Endothelial cell of umbilical vein (primary cell): Measurements from ENCODE around the gene ESRRA.

ENCODE experiments used
- POLR2A ChIP-seq: IDR thresholded peaks from 2 replicates; pipeline ENCODE4 v1.6.1; 2012; ENCODE audit warnings: low read depth, mild to moderate bottlenecking, control low read depth, low read length
- POLR2AphosphoS5 ChIP-seq: IDR thresholded peaks from 2 replicates; pipeline ENCODE4 v1.6.1; 2012; ENCODE audit warnings: low read depth, mild to moderate bottlenecking, control low read depth, low read length, moderate library complexity; ENCODE audit not compliant: insufficient read depth
- TF ChIP-seq, protein P1 (sequence below), 2 donors: IDR thresholded peaks; 1 replicate in 1 of 2; 2 replicates in 1 of 2; pipeline ENCODE4 v1.5.1; 2011; ENCODE audit warnings: low read length in 2 of 2, mild to moderate bottlenecking in 2 of 2, moderate library complexity in 2 of 2, control low read depth in 1 of 2, inconsistent platforms in 1 of 2, low read depth in 1 of 2; ENCODE audit not compliant: insufficient read depth in 1 of 2; ENCODE audit errors: extremely low read depth in 1 of 2
- TF ChIP-seq, protein P2 (sequence below): IDR thresholded peaks from 2 replicates; pipeline ENCODE4 v1.6.1; 2011; ENCODE audit not compliant: insufficient read depth, insufficient read length

DNA sequence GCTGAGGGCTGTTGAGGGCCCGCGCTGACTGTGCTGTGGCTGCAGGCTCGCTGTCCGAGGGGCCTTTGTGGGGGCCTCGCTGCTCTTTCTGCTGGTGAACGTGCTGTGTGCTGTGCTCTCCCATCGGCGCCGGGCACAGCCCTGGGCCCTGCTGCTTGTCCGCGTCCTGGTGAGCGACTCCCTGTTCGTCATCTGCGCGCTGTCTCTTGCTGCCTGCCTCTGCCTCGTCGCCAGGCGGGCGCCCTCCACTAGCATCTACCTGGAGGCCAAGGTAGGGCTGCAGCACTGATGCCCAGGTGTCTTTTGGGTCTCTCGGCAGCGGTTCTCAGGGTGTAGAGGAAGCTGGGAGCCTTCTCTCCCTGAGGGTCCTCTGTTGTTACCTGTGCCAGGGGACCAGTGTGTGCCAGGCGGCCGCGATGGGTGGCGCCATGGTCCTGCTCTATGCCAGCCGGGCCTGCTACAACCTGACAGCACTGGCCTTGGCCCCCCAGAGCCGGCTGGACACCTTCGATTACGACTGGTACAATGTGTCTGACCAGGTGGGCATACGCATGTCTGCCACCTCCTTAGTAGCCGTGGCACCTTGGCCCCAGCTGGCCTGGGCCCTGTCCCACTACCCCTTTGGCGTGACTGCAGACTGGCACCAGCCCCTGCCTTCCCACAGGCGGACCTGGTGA lies 17.5 kb upstream of the ESRRA start:
- TF ChIP-seq, protein P1, sequence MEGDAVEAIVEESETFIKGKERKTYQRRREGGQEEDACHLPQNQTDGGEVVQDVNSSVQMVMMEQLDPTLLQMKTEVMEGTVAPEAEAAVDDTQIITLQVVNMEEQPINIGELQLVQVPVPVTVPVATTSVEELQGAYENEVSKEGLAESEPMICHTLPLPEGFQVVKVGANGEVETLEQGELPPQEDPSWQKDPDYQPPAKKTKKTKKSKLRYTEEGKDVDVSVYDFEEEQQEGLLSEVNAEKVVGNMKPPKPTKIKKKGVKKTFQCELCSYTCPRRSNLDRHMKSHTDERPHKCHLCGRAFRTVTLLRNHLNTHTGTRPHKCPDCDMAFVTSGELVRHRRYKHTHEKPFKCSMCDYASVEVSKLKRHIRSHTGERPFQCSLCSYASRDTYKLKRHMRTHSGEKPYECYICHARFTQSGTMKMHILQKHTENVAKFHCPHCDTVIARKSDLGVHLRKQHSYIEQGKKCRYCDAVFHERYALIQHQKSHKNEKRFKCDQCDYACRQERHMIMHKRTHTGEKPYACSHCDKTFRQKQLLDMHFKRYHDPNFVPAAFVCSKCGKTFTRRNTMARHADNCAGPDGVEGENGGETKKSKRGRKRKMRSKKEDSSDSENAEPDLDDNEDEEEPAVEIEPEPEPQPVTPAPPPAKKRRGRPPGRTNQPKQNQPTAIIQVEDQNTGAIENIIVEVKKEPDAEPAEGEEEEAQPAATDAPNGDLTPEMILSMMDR (IDR thresholded peaks at IDR 0.05; ENCODE audit: extremely low read depth in 1 of 2, insufficient read depth in 1 of 2, low read depth in 1 of 2, low read length in 2 of 2) = no peak
- TF ChIP-seq, protein P2, sequence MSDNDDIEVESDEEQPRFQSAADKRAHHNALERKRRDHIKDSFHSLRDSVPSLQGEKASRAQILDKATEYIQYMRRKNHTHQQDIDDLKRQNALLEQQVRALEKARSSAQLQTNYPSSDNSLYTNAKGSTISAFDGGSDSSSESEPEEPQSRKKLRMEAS = no peak
- TF ChIP-seq POLR2AphosphoS5 (no peak), POLR2A (no peak)
